ENCODE results near the gene EHF.

Gene EHF

DNA sequence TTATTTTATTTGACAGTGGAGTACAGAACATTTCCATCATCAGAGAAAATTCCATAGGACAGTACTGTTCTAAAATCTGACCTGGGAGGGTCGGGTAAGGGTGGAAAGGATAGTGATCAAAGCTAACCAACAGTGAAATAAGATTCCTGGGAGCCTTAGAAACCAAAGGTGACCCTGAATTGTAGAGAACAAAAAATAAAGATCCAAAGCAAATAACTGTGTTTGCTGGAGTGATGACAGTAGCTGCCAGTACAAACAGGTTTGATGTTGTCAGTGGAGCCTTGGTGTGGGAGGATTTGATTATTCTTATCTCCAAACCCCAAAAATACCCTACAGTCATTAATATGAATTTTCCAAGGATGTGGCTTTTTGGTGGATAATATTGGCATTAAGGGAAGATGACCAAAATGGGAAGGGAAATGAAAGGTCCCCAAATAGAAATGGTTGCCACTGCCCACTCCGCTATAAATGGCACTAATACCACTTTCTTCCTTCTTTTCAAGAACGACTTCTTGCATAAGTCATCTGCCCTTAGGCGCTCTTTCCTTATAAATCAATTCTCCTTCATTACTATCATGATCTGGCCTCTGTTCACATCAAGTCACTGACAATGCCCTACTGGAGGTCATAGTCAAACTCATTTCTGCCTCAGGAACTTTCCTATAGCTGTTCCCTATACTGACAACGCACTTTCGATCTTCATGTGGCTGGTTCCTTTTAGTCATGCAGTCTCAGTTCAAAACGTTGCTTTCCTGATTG is 44.4 kb downstream of the EHF start:
- H4K91ac ChIP-seq (ENCODE audit: low read depth, low read length, poor library complexity): no peak overlapping the region
- H3K9ac ChIP-seq (ENCODE audit: low read depth, low read length, poor library complexity): no peak overlapping the region
- H3K27me3 ChIP-seq (ENCODE audit: control insufficient read depth in 3 of 3, insufficient read depth in 3 of 3, low read depth in 1 of 3, low read length in 3 of 3): no peaks in the 10 kb centered on the region
- H3K79me1 ChIP-seq (ENCODE audit: low read depth, low read length): no peaks in the 10 kb centered on the region
- no peak overlapping the region for H3K4ac ChIP-seq (ENCODE audit: low read length)
- H2AFZ ChIP-seq (ENCODE audit: low read length): no peak overlapping the region
- H2BK12ac ChIP-seq (ENCODE audit: low read length): no peak overlapping the region
- no peak overlapping the region for H3K14ac ChIP-seq (ENCODE audit: low read length)
- H3K27ac ChIP-seq (replicated peaks; ENCODE audit: low read length): no peak overlapping the region
- no peak overlapping the region for H2BK120ac ChIP-seq (ENCODE audit: low read depth, low read length)
- H2AK5ac ChIP-seq (ENCODE audit: low read depth, low read length): no peak overlapping the region
- DNase-seq (ENCODE audit: low spot score): no peak
- no CpG with 5 or more reads among the region's 7 CpGs for WGBS, 2 donors (ENCODE audit: extremely low coverage in 2 of 2, insufficient read length in 2 of 2, insufficient replicate concordance in 1 of 2)
- H3K4me1 ChIP-seq (ENCODE audit: control insufficient read depth in 2 of 2, insufficient read depth in 1 of 2, low read depth in 1 of 2, low read length in 2 of 2): no peaks in the 10 kb centered on the region
- no peak overlapping the region for H2BK15ac ChIP-seq (ENCODE audit: low read length)
- no peak overlapping the region for H3K4me3 ChIP-seq (ENCODE audit: low read length in 2 of 2)
- H3K18ac ChIP-seq (ENCODE audit: low read length): no peak overlapping the region
- no peaks in the 10 kb centered on the region for H3K36me3 ChIP-seq (replicated peaks in 1 of 2; ENCODE audit: control insufficient read depth in 2 of 2, insufficient read depth in 2 of 2, low read length in 2 of 2)
- H3K4me2 ChIP-seq (ENCODE audit: insufficient read depth, low read length, poor library complexity, severe bottlenecking): no peak overlapping the region
- no peak overlapping the region for H4K8ac ChIP-seq (ENCODE audit: low read depth, low read length)
- H3K23ac ChIP-seq (ENCODE audit: low read depth, low read length, poor library complexity): no peak overlapping the region
- H3K9me3 ChIP-seq (replicated peaks in 1 of 2; ENCODE audit: control insufficient read depth in 2 of 2, insufficient read depth in 1 of 2, low read depth in 1 of 2, low read length in 2 of 2): no peaks in the 10 kb centered on the region
- H2BK5ac ChIP-seq (ENCODE audit: low read length): no peak overlapping the region

GRCh38 chr11:34667810-34668582 is 47.1 kb downstream of the EHF start:
- no peak overlapping the region for H2BK120ac ChIP-seq (ENCODE audit: low read depth, low read length)
- WGBS, 2 donors (ENCODE audit: extremely low coverage in 2 of 2, insufficient read length in 2 of 2, insufficient replicate concordance in 1 of 2): no CpG with 5 or more reads among the region's 4 CpGs
- H2BK15ac ChIP-seq (ENCODE audit: low read length): no peak overlapping the region

DNA sequence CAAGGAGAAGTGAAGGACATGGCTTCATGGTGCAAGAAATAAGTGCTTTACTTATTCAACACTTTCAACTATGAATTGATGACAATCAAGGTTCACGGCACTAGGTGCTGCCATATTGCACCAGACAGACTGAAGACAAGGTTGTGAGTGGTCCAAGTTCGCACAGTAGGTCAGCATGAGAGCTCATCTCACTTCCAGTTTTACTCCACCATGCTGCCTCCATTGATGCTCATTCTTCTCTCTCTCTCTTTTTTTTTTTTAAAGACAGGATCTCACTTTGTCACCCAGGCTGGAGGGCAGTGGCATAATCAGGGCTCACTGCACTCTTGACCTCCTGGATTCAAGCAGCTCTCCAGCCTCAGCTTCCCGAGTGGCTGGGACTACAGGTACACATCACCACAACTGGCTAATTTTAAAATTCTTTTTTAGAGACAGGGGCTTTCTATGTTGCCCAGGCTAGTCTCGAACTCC is 47.7 kb downstream of the EHF start:
- no peak for DNase-seq (ENCODE audit: low spot score)
- H2BK15ac ChIP-seq (ENCODE audit: low read length): no peak overlapping the region
- H3K79me1 ChIP-seq (ENCODE audit: low read depth, low read length): no peaks in the 10 kb centered on the region
- no peak overlapping the region for H3K4me3 ChIP-seq (ENCODE audit: low read length in 2 of 2)
- H3K9me3 ChIP-seq (replicated peaks in 1 of 2; ENCODE audit: control insufficient read depth in 2 of 2, insufficient read depth in 1 of 2, low read depth in 1 of 2, low read length in 2 of 2): peaks cover 0 to 8% of the 10 kb centered on the region in 2 donors
- no peak overlapping the region for H3K4me2 ChIP-seq (ENCODE audit: insufficient read depth, low read length, poor library complexity, severe bottlenecking)
- no peak overlapping the region for H3K14ac ChIP-seq (ENCODE audit: low read length)
- no peak overlapping the region for H3K18ac ChIP-seq (ENCODE audit: low read length)
- H3K27ac ChIP-seq (replicated peaks; ENCODE audit: low read length): no peak overlapping the region
- H3K23ac ChIP-seq (ENCODE audit: low read depth, low read length, poor library complexity): no peak overlapping the region
- no CpG with 5 or more reads among the region's 4 CpGs for WGBS, 2 donors (ENCODE audit: extremely low coverage in 2 of 2, insufficient read length in 2 of 2, insufficient replicate concordance in 1 of 2)
- H3K4me1 ChIP-seq (ENCODE audit: control insufficient read depth in 2 of 2, insufficient read depth in 1 of 2, low read depth in 1 of 2, low read length in 2 of 2): peaks cover 3 to 14% of the 10 kb centered on the region in 2 donors
- no peak overlapping the region for H4K8ac ChIP-seq (ENCODE audit: low read depth, low read length)
- H2BK12ac ChIP-seq (ENCODE audit: low read length): no peak overlapping the region
- no peak overlapping the region for H2AFZ ChIP-seq (ENCODE audit: low read length)
- no peaks in the 10 kb centered on the region for H3K27me3 ChIP-seq (ENCODE audit: control insufficient read depth in 3 of 3, insufficient read depth in 3 of 3, low read depth in 1 of 3, low read length in 3 of 3)
- H2AK5ac ChIP-seq (ENCODE audit: low read depth, low read length): peak overlapping the region; percentile 12
- no peak overlapping the region for H2BK5ac ChIP-seq (ENCODE audit: low read length)
- no peak overlapping the region for H3K9ac ChIP-seq (ENCODE audit: low read depth, low read length, poor library complexity)
- no peak overlapping the region for H2BK120ac ChIP-seq (ENCODE audit: low read depth, low read length)
- H4K91ac ChIP-seq (ENCODE audit: low read depth, low read length, poor library complexity): no peak overlapping the region
- no peak overlapping the region for H3K4ac ChIP-seq (ENCODE audit: low read length)
- no peaks in the 10 kb centered on the region for H3K36me3 ChIP-seq (replicated peaks in 1 of 2; ENCODE audit: control insufficient read depth in 2 of 2, insufficient read depth in 2 of 2, low read length in 2 of 2)

More at GRCh38 chr11:34667810-34668582, 47.1 kb downstream of the EHF start:
- Histone ChIP-seq H3K14ac (ENCODE audit: low read length) (no peak overlapping the region), H3K18ac (ENCODE audit: low read length) (no peak overlapping the region), H3K4ac (ENCODE audit: low read length) (no peak overlapping the region), H3K4me2 (ENCODE audit: insufficient read depth, low read length, poor library complexity, severe bottlenecking) (no peak overlapping the region), H3K27ac (replicated peaks; ENCODE audit: low read length) (no peak overlapping the region), H3K4me1 (ENCODE audit: control insufficient read depth in 2 of 2, insufficient read depth in 1 of 2, low read depth in 1 of 2, low read length in 2 of 2) (peaks cover 3 to 14% of the 10 kb centered on the region in 2 donors), H4K91ac (ENCODE audit: low read depth, low read length, poor library complexity) (no peak overlapping the region), H2BK12ac (ENCODE audit: low read length) (no peak overlapping the region), H3K4me3 (ENCODE audit: low read length in 2 of 2) (no peak overlapping the region), H4K8ac (ENCODE audit: low read depth, low read length) (no peak overlapping the region), H3K27me3 (ENCODE audit: control insufficient read depth in 3 of 3, insufficient read depth in 3 of 3, low read depth in 1 of 3, low read length in 3 of 3) (no peaks in the 10 kb centered on the region), H3K9ac (ENCODE audit: low read depth, low read length, poor library complexity) (no peak overlapping the region), H3K79me1 (ENCODE audit: low read depth, low read length) (no peaks in the 10 kb centered on the region), H2AK5ac (ENCODE audit: low read depth, low read length) (no peak overlapping the region), H2AFZ (ENCODE audit: low read length) (no peak overlapping the region), H3K23ac (ENCODE audit: low read depth, low read length, poor library complexity) (no peak overlapping the region), H3K36me3 (replicated peaks in 1 of 2; ENCODE audit: control insufficient read depth in 2 of 2, insufficient read depth in 2 of 2, low read length in 2 of 2) (no peaks in the 10 kb centered on the region), H2BK5ac (ENCODE audit: low read length) (no peak overlapping the region), H3K9me3 (replicated peaks in 1 of 2; ENCODE audit: control insufficient read depth in 2 of 2, insufficient read depth in 1 of 2, low read depth in 1 of 2, low read length in 2 of 2) (peaks cover 0 to 2% of the 10 kb centered on the region in 2 donors)
- DNase-seq (ENCODE audit: low spot score): no peak

DNA sequence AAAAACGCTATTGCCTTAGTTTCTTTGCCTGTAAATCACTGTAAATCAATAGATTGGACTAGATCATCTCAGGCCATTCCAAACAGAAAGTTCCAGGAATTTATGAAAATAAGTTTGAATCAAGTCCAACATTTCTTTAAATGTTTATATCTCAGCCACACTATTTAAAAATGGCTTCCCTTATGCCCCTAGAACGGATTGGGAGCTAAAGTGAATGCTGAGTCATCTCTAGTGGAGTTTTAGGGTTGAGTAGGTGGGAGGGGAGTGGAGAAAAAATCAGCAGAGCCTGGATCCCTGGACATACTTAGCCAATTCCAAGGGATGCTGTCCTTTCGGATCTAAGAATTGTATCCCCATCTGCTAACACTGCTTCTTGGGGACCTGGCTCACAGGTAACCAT is 48.6 kb downstream of the EHF start:
- no peak overlapping the region for H4K91ac ChIP-seq (ENCODE audit: low read depth, low read length, poor library complexity)
- H2BK15ac ChIP-seq (ENCODE audit: low read length): no peak overlapping the region
- H3K4me1 ChIP-seq (ENCODE audit: control insufficient read depth in 2 of 2, insufficient read depth in 1 of 2, low read depth in 1 of 2, low read length in 2 of 2): peaks cover 3 to 14% of the 10 kb centered on the region in 2 donors
- H2AFZ ChIP-seq (ENCODE audit: low read length): no peak overlapping the region
- no peak overlapping the region for H3K4ac ChIP-seq (ENCODE audit: low read length)
- H3K4me2 ChIP-seq (ENCODE audit: insufficient read depth, low read length, poor library complexity, severe bottlenecking): no peak overlapping the region
- no peak overlapping the region for H4K8ac ChIP-seq (ENCODE audit: low read depth, low read length)
- no peak overlapping the region for H3K4me3 ChIP-seq (ENCODE audit: low read length in 2 of 2)
- H3K9ac ChIP-seq (ENCODE audit: low read depth, low read length, poor library complexity): no peak overlapping the region
- H2BK120ac ChIP-seq (ENCODE audit: low read depth, low read length): no peak overlapping the region
- no peak overlapping the region for H3K23ac ChIP-seq (ENCODE audit: low read depth, low read length, poor library complexity)
- no peak overlapping the region for H3K14ac ChIP-seq (ENCODE audit: low read length)
- H3K9me3 ChIP-seq (replicated peaks in 1 of 2; ENCODE audit: control insufficient read depth in 2 of 2, insufficient read depth in 1 of 2, low read depth in 1 of 2, low read length in 2 of 2): peaks cover 0 to 14% of the 10 kb centered on the region in 2 donors
- no peaks in the 10 kb centered on the region for H3K27me3 ChIP-seq (ENCODE audit: control insufficient read depth in 3 of 3, insufficient read depth in 3 of 3, low read depth in 1 of 3, low read length in 3 of 3)
- no peak overlapping the region for H3K27ac ChIP-seq (replicated peaks; ENCODE audit: low read length)
- DNase-seq (ENCODE audit: low spot score): no peak
- H2BK12ac ChIP-seq (ENCODE audit: low read length): no peak overlapping the region
- H3K36me3 ChIP-seq (replicated peaks in 1 of 2; ENCODE audit: control insufficient read depth in 2 of 2, insufficient read depth in 2 of 2, low read length in 2 of 2): no peaks in the 10 kb centered on the region
- H2BK5ac ChIP-seq (ENCODE audit: low read length): no peak overlapping the region
- H3K79me1 ChIP-seq (ENCODE audit: low read depth, low read length): no peaks in the 10 kb centered on the region
- no peak overlapping the region for H3K18ac ChIP-seq (ENCODE audit: low read length)
- WGBS, 2 donors (ENCODE audit: extremely low coverage in 2 of 2, insufficient read length in 2 of 2, insufficient replicate concordance in 1 of 2): no CpG with 5 or more reads among the region's 3 CpGs
- H2AK5ac ChIP-seq (ENCODE audit: low read depth, low read length): no peak overlapping the region
